ENCODE data around the gene GRIK1. TPM values are rescaled to one million over a fixed set of nuclear protein-coding genes. Genes with fewer than 3 reads are reported as not detected.

The GRIK1 gene
- polyA plus RNA-seq, 1 experiment: not detected

DNA sequence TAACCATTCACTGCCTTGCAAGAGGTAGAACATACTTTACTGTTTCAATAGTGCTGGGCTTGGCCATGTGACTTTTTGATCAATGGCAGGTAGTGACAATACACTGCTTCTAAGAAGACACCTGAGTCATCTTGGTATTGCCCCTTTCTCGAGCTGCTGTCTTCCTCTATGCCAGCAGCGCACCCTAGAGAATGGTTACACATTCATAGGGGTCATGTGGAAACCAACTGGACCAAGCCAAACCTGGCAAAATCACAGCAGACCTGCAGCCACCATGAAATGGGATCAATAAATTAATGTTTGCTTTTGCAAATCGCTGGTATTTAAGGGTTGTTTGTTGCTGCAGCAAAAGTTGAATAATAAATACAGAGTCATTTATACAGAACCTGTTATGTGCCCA, 122.3 kb downstream of the GRIK1 start:
- H3K4me3 ChIP-seq (ENCODE audit: low read depth, low read length): no peak overlapping the region
- no peaks in the 10 kb centered on the region for H3K27me3 ChIP-seq (ENCODE audit: control insufficient read depth, insufficient read depth, low read length)
- no peaks in the 10 kb centered on the region for H3K9me3 ChIP-seq (ENCODE audit: control insufficient read depth, insufficient read depth, low read length)
- H3K27ac ChIP-seq (ENCODE audit: low read depth, low read length): no peak overlapping the region
- ChIA-PET POLR2A (no interaction called here), CTCF (no interaction called here)
- DNase-seq (ENCODE audit: low read depth, low spot score): no peak
- TF ChIP-seq, protein P1, sequence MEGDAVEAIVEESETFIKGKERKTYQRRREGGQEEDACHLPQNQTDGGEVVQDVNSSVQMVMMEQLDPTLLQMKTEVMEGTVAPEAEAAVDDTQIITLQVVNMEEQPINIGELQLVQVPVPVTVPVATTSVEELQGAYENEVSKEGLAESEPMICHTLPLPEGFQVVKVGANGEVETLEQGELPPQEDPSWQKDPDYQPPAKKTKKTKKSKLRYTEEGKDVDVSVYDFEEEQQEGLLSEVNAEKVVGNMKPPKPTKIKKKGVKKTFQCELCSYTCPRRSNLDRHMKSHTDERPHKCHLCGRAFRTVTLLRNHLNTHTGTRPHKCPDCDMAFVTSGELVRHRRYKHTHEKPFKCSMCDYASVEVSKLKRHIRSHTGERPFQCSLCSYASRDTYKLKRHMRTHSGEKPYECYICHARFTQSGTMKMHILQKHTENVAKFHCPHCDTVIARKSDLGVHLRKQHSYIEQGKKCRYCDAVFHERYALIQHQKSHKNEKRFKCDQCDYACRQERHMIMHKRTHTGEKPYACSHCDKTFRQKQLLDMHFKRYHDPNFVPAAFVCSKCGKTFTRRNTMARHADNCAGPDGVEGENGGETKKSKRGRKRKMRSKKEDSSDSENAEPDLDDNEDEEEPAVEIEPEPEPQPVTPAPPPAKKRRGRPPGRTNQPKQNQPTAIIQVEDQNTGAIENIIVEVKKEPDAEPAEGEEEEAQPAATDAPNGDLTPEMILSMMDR (IDR thresholded peaks at IDR 0.05; ENCODE audit: low read depth, low read length): no peak

DNA sequence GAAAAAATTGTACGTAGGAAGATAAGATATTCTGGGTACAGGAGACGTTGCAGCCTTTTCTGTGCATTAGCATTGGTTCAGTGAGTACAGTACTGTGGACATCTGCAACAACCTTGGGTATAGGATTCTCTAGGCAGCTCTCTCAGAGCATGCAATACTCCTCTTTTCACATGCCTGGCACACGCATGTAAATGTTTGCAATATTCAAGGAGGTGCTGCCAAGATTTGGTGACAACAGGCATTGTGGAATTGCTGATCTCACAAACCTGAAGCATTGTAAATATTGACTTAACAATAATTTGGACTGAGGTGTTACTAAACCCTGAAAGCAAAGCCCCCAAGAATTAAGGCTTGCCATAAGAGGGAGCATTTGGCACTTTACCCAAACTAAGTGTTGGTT, 126.8 kb downstream of the GRIK1 start:
- Histone ChIP-seq H3K9me3 (ENCODE audit: control insufficient read depth, insufficient read depth, low read length) (no peaks in the 10 kb centered on the region), H3K27me3 (ENCODE audit: control insufficient read depth, insufficient read depth, low read length) (no peaks in the 10 kb centered on the region), H3K4me3 (ENCODE audit: low read depth, low read length) (no peak overlapping the region), H3K27ac (ENCODE audit: low read depth, low read length) (no peak overlapping the region)
- CTCF ChIA-PET: no interaction called here
- TF ChIP-seq, protein P1 (IDR thresholded peaks at IDR 0.05; ENCODE audit: low read depth, low read length): no peak
- POLR2A ChIA-PET: no interaction called here
- DNase-seq (ENCODE audit: low read depth, low spot score): no peak

DNA sequence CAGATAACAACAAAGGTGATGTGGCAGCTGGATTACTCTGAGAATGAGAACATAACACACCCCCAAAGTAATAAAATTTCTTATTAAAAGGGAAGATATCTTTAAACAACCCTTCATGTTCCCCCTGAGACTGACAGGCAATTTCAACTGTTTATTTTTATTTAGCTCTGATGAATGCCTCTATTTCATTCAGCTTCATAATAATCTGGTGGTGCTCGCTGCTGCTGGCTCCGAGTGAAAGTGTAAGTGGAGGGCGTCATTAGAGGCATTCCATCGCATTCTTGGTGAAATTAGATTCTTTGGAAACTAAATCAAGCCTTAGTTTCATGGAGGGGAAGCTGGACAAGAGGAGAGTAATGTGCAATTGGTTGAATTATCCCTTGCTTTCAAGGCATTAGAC, 128.9 kb downstream of the GRIK1 start:
- H3K9me3 ChIP-seq (ENCODE audit: control insufficient read depth, insufficient read depth, low read length): no peaks in the 10 kb centered on the region
- H3K27ac ChIP-seq (ENCODE audit: low read depth, low read length): no peak overlapping the region
- ChIA-PET POLR2A (no interaction called here), CTCF (no interaction called here)
- no peak overlapping the region for H3K4me3 ChIP-seq (ENCODE audit: low read depth, low read length)
- TF ChIP-seq, protein P1 (IDR thresholded peaks at IDR 0.05; ENCODE audit: low read depth, low read length): no peak
- H3K27me3 ChIP-seq (ENCODE audit: control insufficient read depth, insufficient read depth, low read length): no peaks in the 10 kb centered on the region
- DNase-seq (ENCODE audit: low read depth, low spot score): no peak

DNA sequence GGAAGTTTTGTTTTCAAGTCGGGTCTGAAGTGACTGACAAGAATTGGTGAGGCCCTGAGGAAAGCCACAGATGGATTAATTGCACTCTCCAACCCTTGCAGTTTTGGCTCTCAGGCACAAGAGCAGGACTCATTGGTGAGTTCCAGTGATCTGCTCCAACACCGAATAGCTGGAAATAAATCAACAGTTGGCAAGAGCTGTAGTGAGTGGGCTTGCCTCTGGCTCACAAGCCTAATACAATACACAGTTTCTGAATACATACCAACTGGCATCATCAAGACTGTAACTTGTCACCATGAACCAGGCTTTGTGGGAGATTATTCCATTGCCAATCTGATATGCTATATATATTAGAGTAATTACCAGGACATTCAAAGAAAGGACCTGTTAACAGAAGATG, 131.6 kb downstream of the GRIK1 start:
- Histone ChIP-seq H3K9me3 (ENCODE audit: control insufficient read depth, insufficient read depth, low read length) (no peaks in the 10 kb centered on the region), H3K27ac (ENCODE audit: low read depth, low read length) (no peak overlapping the region), H3K4me3 (ENCODE audit: low read depth, low read length) (no peak overlapping the region), H3K27me3 (ENCODE audit: control insufficient read depth, insufficient read depth, low read length) (no peaks in the 10 kb centered on the region)
- no peak for DNase-seq (ENCODE audit: low read depth, low spot score)
- POLR2A ChIA-PET: no interaction called here
- CTCF ChIA-PET: interaction anchor here (0.6 kb wide), 1 partner anchor 332 kb away, joined by 4 read pairs; no protein-coding TSS in a partner anchor
- TF ChIP-seq, protein P1 (IDR thresholded peaks at IDR 0.05; ENCODE audit: low read depth, low read length): no peak

DNA sequence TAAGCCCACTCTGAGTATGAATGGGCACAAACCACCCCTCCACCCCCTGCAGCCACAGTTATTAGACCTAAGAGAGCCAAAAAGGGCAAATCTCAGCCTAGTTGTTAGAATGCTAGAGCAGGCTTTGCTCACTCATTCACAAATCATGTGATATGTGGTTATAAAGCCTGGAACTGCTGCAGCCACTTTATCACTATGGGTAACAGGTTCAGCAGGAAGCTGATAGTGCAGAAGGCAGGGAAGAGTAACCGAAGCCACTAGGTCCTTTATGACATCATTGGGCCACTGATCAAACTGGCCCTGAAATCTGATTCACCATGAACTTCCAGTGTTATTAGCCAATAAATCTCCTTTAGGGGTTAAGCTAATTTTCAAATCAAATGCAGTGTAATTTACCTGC, 134.7 kb downstream of the GRIK1 start:
- H3K4me3 ChIP-seq (ENCODE audit: low read depth, low read length): no peak overlapping the region
- TF ChIP-seq, protein P1 (IDR thresholded peaks at IDR 0.05; ENCODE audit: low read depth, low read length): no peak
- H3K9me3 ChIP-seq (ENCODE audit: control insufficient read depth, insufficient read depth, low read length): no peaks in the 10 kb centered on the region
- ChIA-PET POLR2A (no interaction called here), CTCF (no interaction called here)
- H3K27ac ChIP-seq (ENCODE audit: low read depth, low read length): no peak overlapping the region
- no peak for DNase-seq (ENCODE audit: low read depth, low spot score)
- H3K27me3 ChIP-seq (ENCODE audit: control insufficient read depth, insufficient read depth, low read length): no peaks in the 10 kb centered on the region
